GM19468 (cell line): ENCODE data around the gene CYP2J2.
A peak's percentile ranks its signal among the peaks of the same experiment; 100 is the strongest.
"Not testable (repeated sequence)": the region's sequence is repeated elsewhere in the genome, so short reads cannot be mapped to it uniquely, and the experiment has no call there.

Experiments used
- ATAC-seq: cut with Tn5 transposase; IDR thresholded peaks from one replicate; pipeline ENCODE4 v1.9.1; 2021; ENCODE audit warnings: mild to moderate bottlenecking, moderate library complexity, moderate number of reproducible peaks; ENCODE audit not compliant: unreplicated experiment; ENCODE audit errors: extremely low read depth

Gene CYP2J2

DNA sequence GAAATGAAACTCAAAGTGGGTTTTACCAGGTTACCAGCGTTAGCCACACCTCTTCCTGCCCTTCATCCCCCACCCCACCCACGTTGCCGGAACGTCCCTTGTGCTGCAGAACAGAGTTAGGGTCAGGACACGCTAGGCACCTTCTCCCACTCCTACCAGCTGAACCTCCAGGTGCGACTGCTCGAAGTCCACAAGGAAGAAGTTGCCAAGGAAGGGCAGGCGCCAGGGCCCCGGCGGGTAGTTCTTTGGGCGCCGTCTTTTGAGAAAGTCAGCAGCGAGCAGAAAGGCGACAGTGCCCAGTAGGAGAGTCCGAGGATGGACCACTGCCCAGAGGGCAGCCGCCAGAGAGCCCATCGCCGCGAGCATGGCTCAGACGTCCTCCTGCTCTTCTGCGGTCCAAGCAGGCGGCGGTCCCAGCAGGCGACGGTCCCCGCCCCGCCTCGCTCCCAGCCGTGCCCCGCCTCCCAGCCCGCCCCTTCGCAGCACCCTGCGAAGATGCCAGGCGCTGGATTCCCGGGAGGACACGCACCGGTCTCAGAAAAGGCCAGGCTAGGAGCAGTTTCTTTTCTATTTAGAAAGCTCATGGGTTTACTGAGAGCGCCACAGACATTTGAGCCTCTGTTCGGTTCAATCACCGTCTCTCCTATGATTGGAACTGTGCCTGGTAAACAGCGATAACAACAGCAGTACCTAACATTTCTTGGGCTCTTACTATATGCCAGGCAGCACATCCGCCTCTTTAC, at the start of gene CYP2J2:
Gene CYP2J2 (minus strand): TSS at position 393 of the 743 bp plus-strand sequence. CDS start 27 bp downstream, at position 366.
- ATAC-seq = peak; percentile 50

DNA sequence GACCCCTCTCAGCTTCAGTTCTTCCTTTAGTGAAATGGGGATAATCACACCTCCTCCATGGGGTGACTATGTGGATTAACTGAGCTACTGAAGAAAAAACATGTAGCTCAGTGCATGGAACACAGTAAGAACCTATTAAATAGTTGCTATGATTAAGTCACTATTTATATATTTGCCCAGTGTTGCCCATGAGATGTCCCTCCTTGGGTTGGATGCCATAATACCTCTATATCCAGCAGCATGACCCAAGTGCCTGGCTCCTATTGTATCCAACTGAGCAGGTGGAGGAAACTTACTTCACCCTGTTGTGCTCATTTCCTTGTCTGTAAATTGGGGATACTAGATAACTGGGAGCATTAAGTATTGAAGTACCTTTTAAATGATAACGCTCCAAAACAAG, 47.1 kb upstream of the CYP2J2 start:
- ATAC-seq = no peak

- no peak for ATAC-seq
Measured at GRCh38 chr1:59972216-59972927, 45.8 kb upstream of the CYP2J2 start.

DNA sequence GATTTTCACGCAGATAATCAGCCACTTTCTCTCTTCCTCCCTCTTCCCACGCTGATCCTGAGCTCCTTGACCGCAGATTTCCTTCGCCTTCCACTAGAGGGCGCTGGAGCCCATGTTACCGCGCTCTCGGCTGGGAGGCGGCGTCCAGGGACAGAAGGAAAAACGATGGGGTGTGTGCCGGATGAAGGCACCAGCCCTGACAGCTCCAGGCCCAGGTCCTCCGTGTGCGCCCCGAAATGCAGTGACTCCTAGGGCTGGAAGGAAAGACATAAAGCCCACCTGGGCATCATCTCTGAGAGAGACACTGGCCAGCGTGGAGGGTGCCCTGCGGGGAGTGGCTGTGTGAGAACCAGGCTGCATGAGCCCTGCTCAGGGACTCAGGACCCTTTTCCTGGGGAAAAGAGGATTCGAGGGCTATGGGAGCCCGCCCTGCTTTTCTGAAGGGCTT, 44.9 kb upstream of the CYP2J2 start:
- ATAC-seq = peak; percentile 34

GRCh38 chr1:59969542-59970175, 43.1 kb upstream of the CYP2J2 start:
- not testable (repeated sequence) for ATAC-seq

DNA sequence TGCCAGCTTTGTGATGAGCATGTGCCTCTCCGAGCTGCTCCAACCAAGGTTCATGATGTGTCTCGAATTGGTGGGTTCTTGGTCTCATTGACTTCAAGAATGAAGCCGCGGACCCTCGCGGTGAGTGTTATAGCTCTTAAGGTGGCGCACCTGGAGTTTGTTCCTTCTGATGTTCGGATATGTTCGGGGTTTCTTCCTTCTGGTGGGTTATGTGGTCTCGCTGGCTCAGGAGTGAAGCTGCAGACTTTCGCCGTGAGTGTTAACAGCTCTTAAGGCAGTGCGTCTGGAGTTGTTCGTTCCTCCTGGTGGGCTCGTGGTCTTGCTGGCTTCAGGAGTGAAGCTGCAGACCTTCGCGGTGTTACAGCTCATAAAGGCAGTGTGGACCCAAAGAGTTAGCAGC, 42.2 kb upstream of the CYP2J2 start:
- ATAC-seq = not testable (repeated sequence)

- no peak for ATAC-seq
Measured at GRCh38 chr1:59967780-59968179, 41.2 kb upstream of the CYP2J2 start.

GRCh38 chr1:59967141-59967697, 40.6 kb upstream of the CYP2J2 start:
- ATAC-seq = no peak

DNA sequence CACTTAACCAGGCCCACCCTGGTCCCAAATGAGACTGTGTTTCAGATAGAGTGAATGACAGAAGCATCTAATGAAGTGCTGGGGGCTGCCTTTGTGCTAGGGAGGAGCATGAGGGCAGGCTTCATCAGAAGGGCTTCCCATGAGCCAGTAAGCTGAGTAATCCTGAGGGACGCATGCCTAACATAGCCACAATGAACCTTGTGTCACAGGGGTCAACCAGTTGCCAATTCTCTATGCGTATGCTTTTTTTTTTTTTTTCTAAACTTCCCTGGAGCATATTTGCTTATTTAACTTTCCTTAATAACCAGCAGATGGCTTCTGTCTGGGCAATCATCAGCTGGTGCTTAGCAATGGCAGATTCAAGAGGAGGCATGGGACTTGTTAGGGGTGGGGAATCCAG, 25.5 kb upstream of the CYP2J2 start:
- no peak for ATAC-seq

DNA sequence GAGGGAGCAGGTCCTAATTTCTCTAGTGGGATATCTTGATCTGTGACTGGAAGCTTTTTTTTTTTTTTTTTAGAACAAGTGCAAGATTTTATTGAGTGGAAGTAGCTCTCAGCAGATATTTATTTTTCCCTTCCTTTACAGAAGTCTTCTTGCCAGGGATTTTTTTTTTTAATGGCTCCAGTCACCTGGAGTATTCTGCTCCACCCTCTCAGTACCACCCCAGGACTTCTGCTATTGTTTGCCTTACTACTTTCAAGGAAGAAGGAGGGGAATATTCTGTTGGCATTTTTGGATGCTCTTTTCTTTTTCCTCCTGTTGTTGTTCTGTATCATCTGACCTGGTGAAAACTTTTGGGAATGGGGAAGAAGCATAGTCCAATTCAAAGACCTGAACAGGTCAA, 23.1 kb upstream of the CYP2J2 start:
- no peak for ATAC-seq

DNA sequence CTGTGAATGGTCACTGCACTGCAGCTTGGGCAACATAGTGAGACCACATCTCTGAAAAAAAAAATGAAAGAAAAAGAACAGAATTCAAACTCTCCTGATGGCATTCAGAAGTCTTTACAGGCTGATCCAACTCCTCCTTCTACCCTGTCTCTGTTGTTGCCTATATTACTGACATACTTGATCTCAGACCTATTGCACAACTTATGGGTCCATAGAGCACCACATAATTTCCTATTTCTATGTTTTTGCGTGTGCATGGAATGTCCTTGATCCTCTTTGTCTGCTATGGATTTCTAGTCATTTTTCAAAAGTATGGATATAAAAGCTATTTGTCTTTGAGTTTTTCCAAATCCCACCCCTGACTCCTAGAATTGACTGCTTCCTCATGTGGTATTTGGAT, 22.4 kb upstream of the CYP2J2 start:
- ATAC-seq = no peak

DNA sequence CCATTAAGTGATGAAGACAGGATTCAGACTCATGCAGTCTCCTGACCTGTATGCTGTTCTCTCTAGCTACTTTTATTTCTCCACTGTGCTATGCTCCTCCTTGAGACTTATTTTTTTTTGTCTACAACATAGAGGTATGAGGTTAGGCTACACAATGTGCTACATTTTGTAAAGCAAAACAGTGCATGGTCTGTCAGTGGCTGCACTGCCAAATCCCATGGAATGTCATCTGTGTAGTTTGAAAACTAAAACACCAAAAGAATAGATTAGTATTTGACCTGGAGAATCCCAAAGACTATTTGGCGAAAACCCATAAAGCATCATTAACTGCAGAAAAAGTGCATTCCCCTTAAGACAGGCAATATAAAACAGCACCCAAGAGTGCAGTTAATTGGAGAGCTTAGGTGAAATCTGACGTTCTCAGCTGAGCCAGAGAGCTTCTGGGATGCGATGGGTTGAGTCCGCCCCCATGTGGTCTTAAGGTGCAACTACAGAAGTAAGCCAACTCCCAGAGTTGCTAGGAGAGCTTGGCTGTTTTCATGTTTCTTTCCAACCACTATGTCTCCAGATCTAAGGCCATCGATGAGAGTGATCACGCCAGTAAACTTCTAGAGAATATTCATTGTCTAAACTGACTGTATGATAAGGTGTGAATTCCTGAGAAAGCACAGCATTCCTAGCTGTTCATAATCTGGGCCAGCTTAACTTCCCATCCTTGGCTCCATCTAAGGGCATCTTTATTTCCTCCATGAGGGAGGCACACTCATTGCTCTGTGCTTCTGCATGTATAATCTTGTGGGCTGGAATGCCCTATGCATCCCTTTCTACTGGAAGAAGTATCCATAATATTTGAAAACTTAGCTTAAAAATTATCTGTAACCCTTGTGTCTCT, 20.7 kb upstream of the CYP2J2 start:
- peak; percentile 58 for ATAC-seq

GRCh38 chr1:59945790-59946189, 19.2 kb upstream of the CYP2J2 start:
- no peak for ATAC-seq

GRCh38 chr1:59939393-59939792, 12.8 kb upstream of the CYP2J2 start:
- no peak for ATAC-seq

DNA sequence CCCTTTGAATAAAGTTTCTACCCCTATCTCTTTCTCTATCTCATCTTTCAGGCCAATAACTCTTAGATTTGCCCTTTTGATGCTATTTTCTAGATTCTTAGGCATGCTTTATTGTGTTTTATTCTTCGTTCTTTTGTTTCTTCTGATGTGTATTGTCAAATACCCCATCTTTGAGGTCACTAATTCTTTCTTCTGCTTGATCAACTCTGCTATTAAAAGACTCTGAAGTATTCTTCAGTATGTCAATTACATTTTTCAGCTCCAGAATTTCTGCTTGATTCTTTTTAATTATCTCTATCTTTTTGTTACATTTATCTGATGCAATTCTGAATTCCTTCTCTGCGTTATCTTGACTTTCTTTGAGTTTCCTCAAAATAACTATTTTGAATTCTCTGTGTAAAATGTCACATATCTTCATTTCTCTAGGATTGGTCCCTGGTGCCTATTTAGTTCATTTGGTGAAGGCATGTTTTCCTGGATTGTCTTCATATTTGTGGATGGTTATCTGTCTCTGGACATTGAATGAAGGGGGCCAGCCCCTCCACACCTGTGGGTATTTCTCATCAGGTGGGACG, 11.2 kb upstream of the CYP2J2 start:
- ATAC-seq = no peak

GRCh38 chr1:59936358-59936821, 9.8 kb upstream of the CYP2J2 start:
- no peak for ATAC-seq

- no peak for ATAC-seq
Measured at GRCh38 chr1:59928996-59929395, 2.4 kb upstream of the CYP2J2 start.

- ATAC-seq = no peak
Measured at GRCh38 chr1:59927213-59927612, 640 bp upstream of the CYP2J2 start.

GRCh38 chr1:59924653-59925052, 1.9 kb downstream of the CYP2J2 start:
- no peak for ATAC-seq
